Measurements from ENCODE around the gene ACP6.
A peak's percentile ranks its signal among the peaks of the same experiment; 100 is the strongest.
"Not testable (repeated sequence)": the region's sequence is repeated elsewhere in the genome, so short reads cannot be mapped to it uniquely, and the experiment has no call there.

The ACP6 gene

DNA sequence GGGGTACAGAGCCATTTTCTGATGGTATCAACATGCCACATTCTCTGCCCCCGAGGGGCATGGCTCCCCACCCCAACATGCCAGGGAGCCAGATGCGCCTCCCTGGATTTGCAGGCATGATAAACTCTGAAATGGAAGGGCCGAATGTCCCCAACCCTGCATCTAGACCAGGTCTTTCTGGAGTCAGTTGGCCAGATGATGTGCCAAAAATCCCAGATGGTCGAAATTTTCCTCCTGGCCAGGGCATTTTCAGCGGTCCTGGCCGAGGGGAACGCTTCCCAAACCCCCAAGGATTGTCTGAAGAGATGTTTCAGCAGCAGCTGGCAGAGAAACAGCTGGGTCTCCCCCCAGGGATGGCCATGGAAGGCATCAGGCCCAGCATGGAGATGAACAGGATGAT lies 50.6 kb downstream of the ACP6 start:
- no peak for DNase-seq

DNA sequence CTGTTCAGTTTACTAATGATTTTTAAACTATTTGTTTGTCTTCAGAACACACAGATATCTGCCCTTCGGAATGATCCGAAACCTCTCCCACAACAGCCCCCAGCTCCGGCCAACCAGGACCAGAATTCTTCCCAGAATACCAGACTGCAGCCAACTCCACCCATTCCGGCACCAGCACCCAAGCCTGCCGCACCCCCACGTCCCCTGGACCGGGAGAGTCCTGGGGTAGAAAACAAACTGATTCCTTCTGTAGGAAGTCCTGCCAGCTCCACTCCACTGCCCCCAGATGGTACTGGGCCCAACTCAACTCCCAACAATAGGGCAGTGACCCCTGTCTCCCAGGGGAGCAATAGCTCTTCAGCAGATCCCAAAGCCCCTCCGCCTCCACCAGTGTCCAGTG lies 51.6 kb downstream of the ACP6 start:
- DNase-seq: no peak

DNA sequence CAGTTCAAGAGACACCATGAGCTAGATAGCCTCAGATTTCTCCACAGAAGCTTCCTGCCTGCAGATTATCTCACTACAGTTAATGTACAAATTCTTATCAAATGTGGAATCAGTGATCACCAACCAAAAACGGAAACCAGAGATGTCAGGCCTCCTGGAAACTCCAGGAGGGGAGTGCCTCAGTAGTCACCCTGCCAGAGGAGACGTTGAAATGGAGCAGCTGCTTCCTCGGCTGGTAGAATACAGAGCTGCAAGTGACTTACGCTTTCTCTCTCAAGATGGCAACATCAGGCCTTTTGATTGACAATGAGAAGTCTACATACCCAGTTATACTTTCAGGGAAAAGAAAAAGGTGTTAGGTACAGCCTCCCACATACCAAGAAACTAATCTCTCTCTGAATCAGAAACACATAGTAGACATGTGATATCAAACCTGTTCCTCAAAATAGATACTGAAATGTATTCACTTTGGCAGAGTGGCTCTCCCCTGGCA lies 52.2 kb downstream of the ACP6 start:
- no peak for DNase-seq

DNA sequence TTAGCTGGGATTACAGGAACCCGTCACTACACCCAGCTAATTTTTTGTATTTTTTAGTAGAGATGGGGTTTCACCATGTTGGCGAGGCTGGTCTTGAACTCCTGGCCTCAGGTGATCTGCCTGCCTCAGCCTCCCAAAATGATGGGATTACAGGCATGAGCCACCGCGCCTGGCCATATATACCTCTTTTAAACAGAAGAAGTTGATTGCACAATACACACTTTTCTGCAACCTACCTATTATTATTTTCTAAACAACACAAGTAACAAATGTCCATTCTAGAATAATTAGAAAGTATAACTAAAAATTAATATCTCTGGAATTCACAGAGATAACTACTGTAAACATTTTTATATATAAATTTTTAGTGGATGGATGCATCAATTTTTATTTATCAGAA lies 55.4 kb downstream of the ACP6 start:
- not testable (repeated sequence) for DNase-seq

DNA sequence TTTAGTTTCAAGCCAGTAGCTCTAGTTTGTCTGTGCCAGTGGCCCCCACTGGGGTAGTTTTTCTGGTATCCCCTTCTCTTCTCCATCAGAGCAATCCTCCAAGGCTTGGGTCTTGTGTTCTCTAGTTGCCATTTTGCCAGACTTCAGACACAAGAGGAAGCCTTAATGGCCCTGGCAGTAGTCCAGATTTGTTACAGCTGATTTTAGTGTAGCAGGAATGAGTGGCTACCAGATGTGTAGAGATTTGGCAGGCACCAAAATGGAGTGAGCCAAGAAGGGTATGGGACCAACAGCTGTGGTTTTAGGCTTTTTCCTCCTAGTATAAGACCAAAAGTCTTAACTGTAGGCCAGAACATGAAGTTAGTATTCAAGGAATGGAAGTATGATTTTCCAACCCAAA lies 56.8 kb downstream of the ACP6 start:
- DNase-seq: no peak

DNA sequence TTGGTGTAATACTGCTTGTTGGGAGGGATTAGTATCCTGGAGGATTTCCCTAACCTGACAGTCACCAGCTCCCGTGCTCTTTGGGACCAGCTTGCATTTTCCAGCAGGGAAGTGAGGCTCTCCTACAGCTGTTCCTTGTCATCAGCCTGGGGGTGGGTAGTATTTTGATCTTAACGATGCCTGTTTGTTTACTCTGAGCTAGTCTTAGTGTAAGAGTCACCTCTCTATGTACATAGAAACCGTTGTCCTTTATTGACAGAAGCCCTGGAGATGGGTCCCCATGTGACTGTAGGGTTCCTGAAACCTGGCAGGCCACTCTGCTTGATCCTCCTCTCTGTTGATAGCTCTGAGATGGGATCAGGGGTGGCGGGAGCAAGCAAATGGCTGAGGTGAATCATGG lies 58.0 kb downstream of the ACP6 start:
- DNase-seq: peak; percentile 75

DNA sequence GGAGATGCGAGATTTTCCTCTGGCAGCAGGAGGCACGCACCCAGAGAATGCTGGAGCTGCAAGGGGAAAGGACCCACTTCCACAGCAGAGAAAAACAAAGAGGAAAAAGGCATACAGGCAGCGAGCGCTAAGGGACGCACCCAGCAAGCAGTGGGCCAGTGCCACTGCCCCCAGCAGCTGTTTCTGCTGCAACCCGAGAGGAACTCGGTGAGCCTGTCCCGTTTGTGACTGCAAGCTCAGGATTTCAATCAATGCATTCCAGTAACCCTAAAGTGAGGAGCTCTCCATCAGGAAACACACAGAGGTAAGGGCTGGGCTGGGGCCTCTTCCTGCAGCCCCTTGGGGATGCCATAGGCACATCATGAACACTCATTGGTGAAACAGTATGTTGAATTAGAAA lies 58.7 kb downstream of the ACP6 start:
- no peak for DNase-seq

DNA sequence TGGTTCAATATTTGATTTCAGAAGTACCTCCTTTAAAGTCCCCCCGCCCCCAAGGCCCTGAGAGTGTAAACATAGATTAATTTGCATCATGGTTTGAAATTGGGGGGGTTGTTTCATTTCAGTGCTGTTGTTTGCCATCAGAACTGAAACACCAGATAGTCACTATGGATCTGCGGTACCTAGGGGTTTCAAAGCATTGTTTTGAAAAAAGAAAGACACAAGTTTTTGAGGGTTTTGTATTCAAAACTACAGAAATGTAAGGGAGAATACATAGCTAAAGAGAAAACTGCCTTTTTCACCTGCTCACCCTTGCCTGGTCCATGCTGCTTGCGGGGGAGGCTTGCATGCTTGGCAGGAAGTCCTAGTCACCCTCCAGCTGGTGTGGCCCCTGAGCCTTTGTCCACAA lies 59.3 kb downstream of the ACP6 start:
- no peak for DNase-seq

DNA sequence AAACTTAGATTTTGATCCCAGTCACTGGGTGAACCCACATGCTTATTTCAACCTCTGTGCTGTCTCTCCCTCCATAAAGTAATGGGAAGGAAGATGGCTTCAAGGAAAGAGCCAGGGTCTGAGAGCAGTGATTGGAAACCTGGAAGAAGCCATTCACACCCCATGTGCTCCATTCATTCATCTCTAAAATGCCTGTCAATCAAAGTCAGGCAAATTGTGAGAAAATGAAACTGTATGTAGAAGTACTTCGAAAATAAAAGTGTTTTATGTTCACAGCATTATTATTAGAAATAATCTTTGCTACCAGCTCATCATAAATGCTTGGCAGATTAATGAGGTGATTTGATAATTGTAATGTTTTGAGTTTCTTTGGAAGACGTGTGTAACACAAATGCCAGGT lies 61.0 kb downstream of the ACP6 start:
- DNase-seq: no peak

DNA sequence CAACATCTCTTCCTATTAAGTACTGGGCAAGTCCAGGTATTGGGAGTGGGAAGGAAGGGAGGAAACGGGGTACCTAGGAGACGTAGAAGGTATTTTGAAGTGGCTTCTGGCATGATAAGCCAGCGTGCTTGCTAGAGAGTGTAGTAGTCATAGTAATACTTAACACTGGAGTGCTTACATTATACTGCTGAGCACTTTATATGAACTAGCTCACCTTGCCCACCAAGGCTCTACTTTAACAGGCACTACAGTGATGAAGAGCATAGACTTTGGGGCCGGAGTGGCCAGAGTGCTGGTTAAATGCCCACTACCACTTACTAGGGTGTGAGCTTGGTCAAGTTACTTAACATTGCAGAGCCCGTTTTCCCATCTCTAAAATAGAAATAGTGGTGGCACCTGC lies 61.7 kb downstream of the ACP6 start:
- DNase-seq: no peak

DNA sequence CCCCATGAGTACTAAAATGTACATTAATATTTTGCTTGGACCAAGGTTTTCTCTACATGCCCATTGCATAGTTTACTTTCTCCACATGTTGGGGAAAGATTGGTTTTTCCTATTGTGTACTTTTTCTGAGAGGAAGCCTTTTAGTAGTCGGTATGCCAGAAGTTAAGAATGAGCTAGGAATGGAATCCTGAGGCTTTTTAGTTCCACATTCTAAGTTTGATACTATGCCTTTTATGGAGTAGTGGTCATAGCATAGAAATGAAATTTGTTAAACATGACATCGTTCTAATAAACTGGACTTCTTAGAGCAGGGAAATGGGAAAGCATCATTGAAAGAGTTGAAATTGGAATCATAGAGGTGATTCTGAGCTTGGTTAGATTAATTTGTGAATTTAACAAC lies 64.7 kb downstream of the ACP6 start:
- DNase-seq: no peak

DNA sequence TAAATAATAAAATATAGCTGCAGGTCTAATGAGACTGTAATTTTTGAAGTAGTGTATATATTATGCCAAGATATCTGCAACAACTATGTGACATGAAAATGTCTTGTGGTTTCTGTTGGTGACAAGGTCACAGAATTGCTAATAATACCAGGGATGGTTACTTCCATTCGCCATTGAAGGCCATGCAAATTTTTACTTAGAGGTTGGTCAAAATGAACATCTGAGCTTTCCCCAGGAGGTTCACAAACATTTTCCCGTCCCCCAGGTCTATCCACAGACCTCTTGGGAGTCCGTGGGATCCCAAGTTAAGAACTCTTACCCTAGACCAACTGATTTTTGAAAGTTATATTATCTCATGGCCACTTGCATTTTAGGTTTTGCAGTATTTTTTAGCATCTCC lies 66.3 kb downstream of the ACP6 start:
- DNase-seq: no peak

DNA sequence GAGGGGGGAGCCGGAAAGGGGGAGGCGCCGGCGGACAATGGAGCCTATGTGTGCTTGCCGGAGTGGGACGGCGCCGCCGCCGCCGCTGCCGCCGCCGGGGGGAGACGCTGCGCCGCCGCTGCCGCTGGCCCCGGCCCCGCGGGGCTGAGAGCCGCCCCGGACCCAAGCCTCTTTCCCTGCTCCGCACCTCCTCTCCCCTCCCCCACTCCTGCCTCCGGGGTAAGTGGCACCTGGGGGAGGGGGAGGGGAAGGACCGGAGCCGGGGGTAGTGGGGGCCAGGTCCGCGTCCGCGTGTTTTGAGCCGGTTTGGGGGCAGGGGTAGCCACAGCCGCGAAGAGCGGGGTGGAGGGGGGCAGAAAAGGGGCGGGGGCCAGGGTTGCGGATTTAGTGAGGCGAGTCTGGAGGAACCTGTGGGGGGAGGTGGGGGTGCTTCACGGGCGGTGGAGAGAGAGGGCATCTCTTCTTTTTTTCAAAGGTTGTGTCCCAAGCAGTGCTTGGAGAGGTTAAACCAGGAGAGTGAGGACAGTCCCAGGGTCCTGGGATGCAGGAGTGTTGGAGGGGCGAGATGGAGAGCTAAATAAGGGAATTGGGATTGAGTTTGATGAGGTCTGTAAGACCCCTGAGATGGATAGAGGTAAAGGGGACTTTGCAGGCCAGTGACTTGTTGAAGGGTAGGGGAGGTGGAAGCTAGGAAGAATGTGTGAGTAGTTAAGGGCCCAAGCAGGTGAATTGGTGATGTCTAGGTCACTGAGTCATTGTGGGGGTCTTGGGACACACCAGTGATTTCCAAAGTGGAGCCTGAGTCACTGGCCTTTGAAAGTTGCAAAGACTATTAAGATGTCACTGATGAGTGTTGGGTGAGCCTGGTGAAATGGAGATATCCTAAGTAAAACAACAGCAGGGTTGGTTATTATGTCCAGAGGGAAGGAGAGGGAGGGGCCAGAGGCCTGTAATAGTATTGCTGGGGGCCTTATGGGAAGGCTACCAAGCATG lies 69.9 kb downstream of the ACP6 start:
- no peak for DNase-seq

DNA sequence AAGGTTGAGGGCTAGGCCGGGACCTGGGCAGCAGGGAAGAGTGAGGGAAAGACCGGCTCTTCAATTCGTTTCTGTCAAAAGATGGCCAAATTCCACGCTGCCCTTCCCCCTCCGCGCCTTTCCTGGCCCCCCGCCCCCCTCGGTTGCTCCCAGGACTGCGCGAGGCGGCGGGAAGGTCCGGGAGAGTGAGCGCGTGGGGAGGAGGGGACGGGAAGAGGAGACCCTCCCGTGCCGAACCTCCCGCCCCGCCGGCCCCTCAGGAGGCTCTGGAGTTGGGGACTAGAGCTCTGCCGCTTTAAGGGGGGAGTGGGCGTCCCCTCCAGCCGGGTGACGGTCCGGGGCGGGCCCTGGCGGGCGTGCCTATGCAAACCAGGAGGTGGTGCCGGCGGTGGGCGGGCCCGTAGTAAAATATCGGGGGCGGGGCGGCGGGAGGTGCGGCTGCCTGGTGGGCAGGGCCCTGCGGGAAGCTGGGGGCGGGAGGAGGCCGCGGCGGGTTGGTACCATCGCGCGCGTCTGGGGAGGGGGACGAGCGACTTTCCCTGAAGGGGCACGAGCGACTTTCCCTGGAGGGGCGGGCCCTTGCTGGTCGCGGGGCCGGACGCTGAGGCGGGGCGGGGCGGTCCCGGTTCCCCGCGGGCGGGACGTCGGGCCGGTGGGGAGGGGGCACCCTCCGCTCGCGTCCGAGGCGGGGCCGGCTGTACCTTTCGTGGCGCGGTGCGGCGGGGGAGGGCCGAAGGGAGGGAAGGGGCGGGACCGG lies 70.8 kb downstream of the ACP6 start:
- peak; percentile 91 for DNase-seq

DNA sequence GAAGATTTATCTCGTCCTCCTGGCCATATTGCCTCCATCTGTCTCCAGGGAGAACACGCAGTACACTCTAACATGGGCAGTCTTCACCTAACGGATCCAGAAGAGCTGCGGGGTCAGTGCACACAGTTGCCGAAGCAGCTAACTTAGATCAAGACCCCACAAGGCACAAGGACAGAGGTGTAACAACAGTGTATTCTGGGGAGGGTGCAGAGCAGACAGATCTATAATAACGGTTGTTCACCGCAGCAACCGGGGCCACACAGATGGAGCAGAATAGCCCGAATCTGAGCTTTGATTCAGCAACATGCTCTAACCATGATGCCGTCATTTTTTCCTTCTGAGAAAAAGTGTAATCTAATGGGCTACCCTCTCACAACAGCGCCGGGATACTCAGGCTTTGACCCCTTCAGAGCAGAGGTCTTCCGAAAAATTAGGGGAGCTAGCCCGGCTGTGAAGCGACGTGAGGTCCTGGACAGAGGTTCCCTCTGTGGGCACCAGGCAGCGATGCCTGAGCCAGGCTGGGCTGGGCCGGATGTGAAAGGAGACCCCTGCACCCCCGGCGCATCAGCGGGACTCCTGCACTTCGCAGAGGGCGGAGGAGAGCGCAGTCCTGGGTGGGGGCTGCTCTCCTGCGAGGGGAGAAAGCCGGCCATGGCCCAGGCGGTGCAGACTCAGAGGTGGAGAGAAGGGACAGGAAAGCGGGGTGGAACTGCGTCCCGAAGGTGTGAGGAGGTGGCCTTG lies 71.5 kb downstream of the ACP6 start:
- no peak for DNase-seq

DNA sequence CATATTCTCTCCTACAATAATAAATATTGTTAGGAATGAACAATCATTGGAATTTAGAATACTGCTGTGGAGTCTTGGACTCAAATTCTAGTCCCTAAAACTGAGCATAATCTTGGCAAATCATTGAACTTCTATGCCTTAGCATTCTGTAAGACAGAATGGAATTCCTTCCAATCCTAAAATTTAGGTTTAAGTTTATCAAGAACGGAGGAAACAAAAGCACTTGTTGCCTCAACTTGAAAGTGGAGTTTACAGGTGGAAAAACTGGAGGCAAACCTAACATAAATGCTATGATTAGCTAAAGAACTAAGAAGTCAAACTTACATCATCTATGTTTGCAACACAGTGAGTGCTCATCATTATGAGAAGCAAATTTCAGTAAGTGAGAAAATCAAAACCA lies 73.3 kb downstream of the ACP6 start:
- DNase-seq: no peak

Data from NCI-H2081 treated with DMSO at 0.1 percent for 48 hours (cell line).